Vagina (tissue), 2 donors: ENCODE results near the gene GINS3.

Experiments
- CTCF ChIP-seq, 3 experiments: fragments of 450-650 bp in 2 of 3; fragments of 200-600 bp in 1 of 3; sonication (generic) in 1 of 3; IDR thresholded peaks; one replicate each; pipeline ENCODE4 v1.5.1; 2017 to 2019; ENCODE audit warnings: antibody characterized with exemption in 3 of 3, mild to moderate bottlenecking in 2 of 3, moderate library complexity in 2 of 3
- POLR2AphosphoS5 ChIP-seq, 2 donors: sonication (generic); formaldehyde crosslinking; IDR thresholded peaks; one replicate each; pipeline ENCODE4 v1.9.0; 2017; ENCODE audit warnings: antibody characterized with exemption in 2 of 2, mild to moderate bottlenecking in 2 of 2, low read depth in 1 of 2; ENCODE audit not compliant: insufficient read depth in 1 of 2

- TF ChIP-seq CTCF (IDR thresholded peaks at IDR 0.05), result no peak
- TF ChIP-seq POLR2AphosphoS5 (IDR thresholded peaks at IDR 0.05; ENCODE audit: insufficient read depth in 1 of 2, low read depth in 1 of 2), result no peak
Measured at GRCh38 chr16:58348986-58349385, 43.3 kb upstream of the GINS3 start.
